Small intestine (tissue), 7 donors: ENCODE results near the gene ZBED4. TPM values are rescaled to one million over a fixed set of nuclear protein-coding genes. Genes with fewer than 3 reads are reported as not detected.
"Not testable (repeated sequence)": the region's sequence is repeated elsewhere in the genome, so short reads cannot be mapped to it uniquely, and the experiment has no call there.

Experiments
- DNase-seq, 2 donors: peaks; one replicate each; pipeline versions ENCODE4 v3.0.0 to v3.0.0-alpha.2; 2013
- FAIRE-seq: peaks from 2 replicates; lab custom pipeline; 2012; peaks lifted over from hg19 to GRCh38; lab: Jason Lieb, UNC
- H3K27ac ChIP-seq, 3 donors: one replicate each; pipeline ENCODE4 v1.5.1; 2013; ENCODE audit warnings: low read length in 2 of 3, mild to moderate bottlenecking in 2 of 3, control low read depth in 1 of 3, inconsistent platforms in 1 of 3, low read depth in 1 of 3, moderate library complexity in 1 of 3
- H3K27me3 ChIP-seq, 3 donors: one replicate each; pipeline ENCODE4 v1.6.1; 2013; ENCODE audit warnings: low read length in 3 of 3, inconsistent platforms in 1 of 3; ENCODE audit not compliant: control insufficient read depth in 3 of 3, insufficient read depth in 3 of 3
- H3K36me3 ChIP-seq, 3 donors: one replicate each; pipeline ENCODE4 v1.6.1; 2013; ENCODE audit warnings: low read length in 3 of 3, inconsistent platforms in 1 of 3, low read depth in 1 of 3, mild to moderate bottlenecking in 1 of 3, moderate library complexity in 1 of 3; ENCODE audit not compliant: control insufficient read depth in 3 of 3, insufficient read depth in 2 of 3
- H3K4me1 ChIP-seq, 3 donors: one replicate each; pipeline ENCODE4 v1.6.1; 2013; ENCODE audit warnings: low read length in 2 of 3, inconsistent platforms in 1 of 3, low read depth in 1 of 3, mild to moderate bottlenecking in 1 of 3, moderate library complexity in 1 of 3; ENCODE audit not compliant: control insufficient read depth in 3 of 3, insufficient read depth in 2 of 3
- H3K4me3 ChIP-seq, 3 donors: one replicate each; pipeline ENCODE4 v1.5.1; 2013; ENCODE audit warnings: low read length in 3 of 3, control low read depth in 1 of 3, inconsistent platforms in 1 of 3, low read depth in 1 of 3, mild to moderate bottlenecking in 1 of 3, moderate library complexity in 1 of 3
- H3K9me3 ChIP-seq, 2 donors: one replicate each; pipeline ENCODE4 v1.6.1; 2013; ENCODE audit warnings: low read depth in 1 of 2, low read length in 1 of 2; ENCODE audit not compliant: control insufficient read depth in 2 of 2, insufficient read depth in 1 of 2
- WGBS, 3 donors: extraction: QIAGEN DNeasy Blood & Tissue Kit; methylation state at CpG; one replicate each; pipeline ENCODE4 v1.1.7; 2013; 5-methylcytosine and 5-hydroxymethylcytosine counted together
- polyA plus RNA-seq, 4 donors: library from polyadenylated mRNA; stranded (reverse) in 3 of 4; unstranded in 1 of 4; fragments of 200-250 nt in 3 of 4; fragments of 120-200 nt in 1 of 4; gene quantifications; one replicate each; pipeline versions ENCODE4 v1.2.1 to v1.2.3, GENCODE V29; 2013
- donor health status: healthy with polysubstance abuse.
- donor health status: control.
- donor health status: control.
- donor health status: Bipolar disorder and iron deficiency.
- donor health status: healthy.

The ZBED4 gene
- polyA plus RNA-seq, 4 donors, result 3.2 to 12.4 (median 5.6) TPM

DNA sequence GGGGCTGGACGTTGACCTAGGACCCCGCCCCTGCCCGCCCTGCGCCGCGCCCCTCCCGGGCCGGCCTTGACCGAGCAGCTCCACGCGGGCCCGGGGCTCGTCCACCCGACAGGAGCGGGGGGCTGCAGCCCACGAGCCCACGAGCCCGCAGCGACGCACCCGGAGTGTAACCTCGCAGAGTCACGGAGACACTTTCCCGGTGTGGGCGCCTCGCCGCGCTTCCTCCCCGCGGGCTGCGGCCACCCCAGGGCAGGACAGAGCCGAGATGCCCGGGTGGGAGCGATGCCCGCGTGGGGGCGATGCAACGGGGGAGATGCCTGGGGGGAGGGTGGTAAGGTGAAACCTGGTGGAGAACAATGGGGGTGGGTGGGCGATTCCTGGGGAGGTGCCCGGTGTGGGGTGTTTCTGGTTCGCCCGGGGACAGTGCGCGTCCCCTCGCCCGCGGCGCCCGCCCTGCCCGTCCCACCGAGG, 4.9 kb upstream of the ZBED4 start:
- 0 to 2% (median 0%) methylated on average over 12 to 51 of the region's 51 CpGs for WGBS, 3 donors
- H3K4me3 ChIP-seq, result peak overlapping the region; percentile 3 to 47 (median 47)

DNA sequence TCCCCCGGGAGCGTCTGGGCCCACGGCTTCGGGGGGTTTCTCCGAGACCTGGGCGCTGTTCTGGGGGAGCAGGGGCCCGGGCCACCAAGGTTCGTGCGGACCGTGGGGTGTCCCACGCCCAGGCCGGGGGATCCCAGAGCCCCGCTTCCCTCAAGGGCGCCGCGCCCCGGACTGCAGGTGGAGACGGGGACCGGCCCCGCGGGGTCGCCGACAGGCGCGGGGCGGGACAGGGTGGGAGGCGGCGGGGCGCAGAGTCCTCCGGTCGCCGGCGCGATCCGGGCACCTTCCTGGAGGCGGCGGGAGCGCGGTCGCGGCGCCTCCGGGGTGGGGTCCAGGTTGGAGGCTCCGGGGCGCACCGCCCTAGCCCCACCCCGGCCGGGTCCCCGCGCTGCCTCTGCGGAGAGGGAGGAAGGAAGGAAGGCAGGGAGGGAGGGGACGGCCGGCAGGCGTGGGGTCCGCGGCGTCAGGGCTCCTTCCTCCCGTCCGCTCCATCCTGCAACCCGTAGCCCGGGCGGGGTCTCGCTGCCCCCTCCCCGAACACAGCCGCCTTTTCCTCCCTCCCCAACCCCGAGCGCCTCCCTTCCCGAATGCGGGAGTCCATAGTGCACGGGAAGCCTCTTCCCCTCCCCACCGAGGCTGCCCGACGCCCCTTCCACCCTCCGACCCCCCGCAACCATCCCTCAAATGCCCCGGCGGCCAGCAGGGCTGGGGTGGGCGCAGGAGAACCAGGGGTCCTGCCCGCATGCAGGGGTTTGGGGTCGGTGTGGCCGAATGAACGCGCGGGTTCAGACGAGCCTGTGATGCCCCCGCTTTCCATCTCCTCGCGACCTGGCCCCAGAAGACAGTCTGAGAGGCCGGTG, 4.3 kb upstream of the ZBED4 start:
- DNase-seq, result peak in 1 of 2 donors; percentile 38

More for the DNA sequence above, 4.9 kb upstream of the ZBED4 start:
- DNase-seq (peak in 1 of 2 donors; percentile 29), FAIRE-seq (no peak)
- Histone ChIP-seq H3K36me3 (no peaks in the 10 kb centered on the region), H3K4me1 (peaks cover 0 to 32% (median 0%) of the 10 kb centered on the region in 3 donors), H3K27me3 (peaks cover 0 to 38% (median 9%) of the 10 kb centered on the region in 3 donors), H3K27ac (no peak overlapping the region), H3K9me3 (no peaks in the 10 kb centered on the region)

DNA sequence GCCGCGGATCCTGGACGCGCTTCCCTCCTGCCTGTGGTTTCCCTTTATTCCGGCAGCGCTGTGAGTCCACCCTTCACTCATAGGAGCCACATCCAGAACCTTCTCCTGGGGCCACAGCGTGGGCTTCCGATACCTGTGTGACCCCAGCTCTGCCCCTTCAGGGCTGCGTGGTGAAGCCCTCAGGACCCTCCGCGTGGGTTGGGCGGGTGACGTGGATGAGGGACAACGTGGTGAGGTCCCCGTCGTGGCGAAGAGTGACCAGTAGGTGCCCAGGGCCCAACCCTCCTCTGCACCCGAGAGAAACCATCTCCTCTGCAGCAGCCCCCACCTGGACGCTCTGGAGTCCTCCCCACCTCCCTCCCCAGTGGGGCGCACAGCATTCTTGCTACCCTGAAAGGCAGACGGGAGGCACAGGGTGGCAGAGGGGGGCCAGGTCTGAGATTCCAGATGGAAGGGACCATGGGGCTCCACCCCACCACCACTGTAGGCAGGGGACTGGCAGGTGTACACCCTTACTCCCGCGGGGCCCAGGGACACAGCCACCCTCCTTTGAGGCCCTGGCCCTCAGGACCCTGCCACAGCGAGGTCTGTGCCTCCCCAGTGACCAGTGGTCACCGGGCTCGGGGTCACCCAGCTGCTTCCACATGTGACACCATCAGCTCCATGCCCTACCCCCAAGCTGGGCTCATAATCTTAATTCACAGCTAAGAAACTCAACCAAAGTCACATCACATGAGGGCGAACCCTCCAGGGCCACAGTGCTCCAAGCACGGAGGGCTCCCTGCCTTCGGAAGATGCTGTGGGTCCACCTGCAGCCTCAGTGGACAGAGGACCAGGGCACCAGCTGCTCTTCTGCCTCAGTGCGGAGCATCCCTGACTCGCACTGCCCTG, 3.4 kb upstream of the ZBED4 start:
- no peak for FAIRE-seq
- no peak for DNase-seq
- Histone ChIP-seq H3K27me3 (peaks cover 0 to 33% (median 9%) of the 10 kb centered on the region in 3 donors), H3K27ac (no peak overlapping the region), H3K4me1 (peaks cover 0 to 32% (median 3%) of the 10 kb centered on the region in 3 donors), H3K36me3 (no peaks in the 10 kb centered on the region), H3K9me3 (no peaks in the 10 kb centered on the region), H3K4me3 (peak overlapping the region in 1 of 3 donors; percentile 26)
- WGBS, 3 donors, result 62 to 69% (median 68%) methylated on average over 31 of the region's 31 CpGs

More for the DNA sequence above, 4.3 kb upstream of the ZBED4 start:
- Histone ChIP-seq H3K27ac (no peak overlapping the region), H3K36me3 (no peaks in the 10 kb centered on the region), H3K27me3 (peaks cover 0 to 35% (median 9%) of the 10 kb centered on the region in 3 donors), H3K9me3 (no peaks in the 10 kb centered on the region), H3K4me1 (peaks cover 0 to 32% (median 0%) of the 10 kb centered on the region in 3 donors), H3K4me3 (peak overlapping the region in 2 of 3 donors; percentile 47)
- no peak for FAIRE-seq
- 4 to 9% (median 9%) methylated on average over 45 to 89 of the region's 89 CpGs for WGBS, 3 donors

DNA sequence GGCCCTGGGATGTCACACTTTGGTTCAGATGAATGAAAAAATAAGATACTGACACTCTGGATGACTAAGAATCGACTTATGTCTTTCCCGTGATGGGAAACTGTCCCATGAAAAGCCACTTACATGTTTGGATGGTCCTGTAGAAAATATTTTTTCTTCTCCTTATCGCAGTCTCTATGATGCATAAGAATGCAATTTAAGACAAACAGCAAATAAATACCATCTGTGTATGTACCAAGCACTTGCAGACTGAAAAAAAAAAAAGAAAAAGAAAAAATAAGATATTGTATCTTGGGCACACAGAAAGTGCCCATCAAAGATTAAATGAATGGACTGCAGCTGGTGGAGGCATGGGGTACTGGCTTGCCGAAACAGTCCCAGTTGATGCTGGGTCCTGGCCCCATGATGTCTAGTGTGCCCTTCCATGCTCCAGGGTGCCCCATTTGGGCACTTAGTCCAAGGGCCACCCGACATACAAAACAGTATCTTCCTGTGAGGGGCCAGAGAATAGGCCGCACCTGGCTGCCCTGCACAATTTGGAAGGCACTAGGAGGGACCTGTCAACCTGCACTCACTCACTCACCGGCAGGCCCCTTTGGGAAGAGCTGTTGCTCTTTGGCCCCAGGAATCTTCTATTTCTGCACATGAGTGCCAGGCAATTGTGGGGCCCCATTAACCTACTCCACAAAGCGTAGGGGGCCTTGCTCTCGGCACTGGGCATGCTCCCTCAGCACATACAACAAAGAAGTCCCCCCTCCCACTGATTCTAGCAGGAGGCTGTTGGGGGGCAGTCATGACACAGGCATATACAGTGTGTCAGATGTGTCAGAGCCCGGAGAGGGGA, 2.5 kb upstream of the ZBED4 start:
- FAIRE-seq (no peak), DNase-seq (peak in 1 of 2 donors; percentile 85)
- Histone ChIP-seq H3K27ac (peak overlapping the region in 1 of 3 donors; percentile 98), H3K36me3 (no peaks in the 10 kb centered on the region), H3K27me3 (peaks cover 0 to 27% (median 9%) of the 10 kb centered on the region in 3 donors), H3K4me1 (peaks cover 0 to 32% (median 3%) of the 10 kb centered on the region in 3 donors), H3K4me3 (no peak overlapping the region), H3K9me3 (no peaks in the 10 kb centered on the region)
- 53 to 71% (median 62%) methylated on average over 10 of the region's 10 CpGs for WGBS, 3 donors

DNA sequence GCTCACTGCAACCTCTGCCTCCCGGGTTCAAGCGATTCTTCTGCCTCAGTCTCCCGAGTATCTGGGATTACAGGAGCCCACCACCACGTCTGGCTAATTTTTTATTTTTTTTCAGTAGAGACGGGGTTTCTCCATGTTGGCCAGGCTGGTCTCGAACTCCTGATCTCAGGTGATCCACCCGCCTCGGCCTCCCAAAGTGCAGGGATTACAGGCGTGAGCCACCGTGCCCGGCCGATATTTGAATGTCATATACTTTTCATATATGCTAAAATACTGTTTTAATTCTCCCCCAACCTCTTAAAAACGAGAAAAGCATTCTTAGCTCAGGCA, 1.1 kb upstream of the ZBED4 start:
- not testable (repeated sequence) for DNase-seq, H3K36me3 ChIP-seq, FAIRE-seq, H3K9me3 ChIP-seq
- peaks cover 0 to 25% (median 9%) of the 10 kb centered on the region in 3 donors for H3K27me3 ChIP-seq
- peak overlapping the region; percentile 58 to 73 (median 61) for H3K4me3 ChIP-seq
- peaks cover 0 to 32% (median 5%) of the 10 kb centered on the region in 3 donors for H3K4me1 ChIP-seq
- H3K27ac ChIP-seq, result peak overlapping the region; percentile 98 to 99 (median 98)
- 34 to 44% (median 35%) methylated on average over 13 of the region's 13 CpGs for WGBS, 3 donors

DNA sequence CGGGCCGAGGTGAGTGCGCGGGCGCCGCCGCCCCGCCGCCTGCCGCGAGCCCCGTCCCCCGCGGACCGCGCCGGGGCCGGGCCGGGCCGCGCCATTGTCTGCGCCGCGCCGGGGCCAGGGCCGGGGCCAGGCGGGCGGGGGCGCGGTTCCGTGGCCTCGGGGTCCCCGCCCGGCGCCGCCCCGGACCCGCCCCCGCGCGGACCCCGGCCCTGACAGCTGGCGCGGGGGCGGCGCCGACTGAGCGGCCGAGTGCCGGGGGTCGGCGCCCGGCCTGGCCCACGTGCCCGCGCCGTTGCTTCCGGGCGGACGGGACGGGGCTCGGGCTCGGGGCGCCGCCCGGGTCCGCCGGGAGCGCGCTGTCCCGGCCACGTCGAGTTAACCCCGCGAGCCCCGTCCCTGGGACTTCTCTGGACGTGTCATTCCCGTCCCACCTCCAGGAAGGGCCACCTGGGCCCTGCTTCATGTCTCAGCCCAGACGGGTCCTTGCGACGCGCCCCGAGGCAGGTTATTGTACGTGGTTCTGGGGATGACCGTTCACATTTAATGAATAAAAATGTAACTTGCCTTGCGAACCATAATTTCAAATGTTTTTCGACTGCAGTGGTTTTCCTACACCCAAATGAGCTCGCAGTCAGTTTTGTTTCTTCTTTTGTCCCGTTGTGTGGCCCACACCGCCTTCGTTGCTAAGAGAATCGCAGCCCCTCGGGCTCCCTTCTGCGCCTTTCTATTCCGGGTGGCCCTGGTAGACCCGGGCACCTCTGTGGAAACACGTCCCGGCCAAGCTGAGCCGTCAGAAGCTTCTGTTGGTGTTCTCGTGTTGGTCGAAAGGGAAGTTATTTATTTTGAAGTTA, 562 bp downstream of the ZBED4 start:
- H3K27ac ChIP-seq, result peak overlapping the region; percentile 5 to 65 (median 63)
- 1% methylated on average over 62 to 101 of the region's 101 CpGs for WGBS, 3 donors
- H3K4me3 ChIP-seq, result peak overlapping the region; percentile 64 to 79 (median 70)
- DNase-seq, result peak; percentile 49 to 76
- H3K4me1 ChIP-seq, result peaks cover 0 to 32% (median 5%) of the 10 kb centered on the region in 3 donors
- peaks cover 0 to 10% (median 0%) of the 10 kb centered on the region in 3 donors for H3K36me3 ChIP-seq
- FAIRE-seq, result no peak
- H3K9me3 ChIP-seq, result no peaks in the 10 kb centered on the region
- peaks cover 0 to 14% (median 2%) of the 10 kb centered on the region in 3 donors for H3K27me3 ChIP-seq
